Ishikawa (cell line): ENCODE measurements around the gene GLIS1.

Source experiments
- CEBPB ChIP-seq: IDR thresholded peaks from 2 replicates; pipeline ENCODE4 v1.6.1; 2012
- EP300 ChIP-seq: IDR thresholded peaks from 2 replicates; pipeline ENCODE4 v1.6.1; 2012; ENCODE audit warnings: borderline replicate concordance
- FOXM1 ChIP-seq: IDR thresholded peaks from 2 replicates; pipeline ENCODE4 v1.6.1; 2012; ENCODE audit warnings: low read depth, borderline replicate concordance

DNA sequence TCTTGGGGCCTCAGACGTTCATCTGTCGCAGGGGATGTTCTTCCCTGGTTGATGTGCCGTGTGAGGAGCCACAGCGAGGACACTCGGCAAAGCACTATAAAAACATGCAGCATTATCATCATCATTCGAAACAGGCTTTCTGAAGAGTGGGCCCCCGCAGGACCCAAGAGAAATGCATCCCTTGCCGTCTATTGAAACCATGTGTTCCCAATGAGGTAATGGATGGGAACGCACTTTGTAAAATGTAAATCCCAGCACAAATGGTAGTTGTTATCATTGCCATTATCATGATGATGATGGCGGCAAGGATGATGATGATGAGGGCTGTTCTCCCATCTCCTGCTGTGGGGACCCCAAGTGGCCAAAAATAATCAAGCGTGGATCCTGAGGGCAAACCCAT, 76.8 kb downstream of the GLIS1 start:
- TF ChIP-seq FOXM1 (no peak), CEBPB (no peak), EP300 (no peak)
